Loucy (cell line): ENCODE results near the gene ZBTB42.

Experiments used
- H2AFZ ChIP-seq: fragments of 200-600 bp; sonication (generic); 2 replicates; pipeline ENCODE4 v1.6.0; 2016; ENCODE audit warnings: antibody characterized with exemption, mild to moderate bottlenecking, low read length, moderate library complexity
- H3F3A ChIP-seq: fragments of 200-600 bp; 2 replicates; pipeline ENCODE4 v1.6.0; 2016; ENCODE audit warnings: antibody characterized with exemption, low read depth, mild to moderate bottlenecking
- H3K27me3 ChIP-seq: fragments of 200-600 bp; sonication (generic); 2 replicates; pipeline ENCODE4 v1.6.1; 2014; ENCODE audit warnings: low read length, mild to moderate bottlenecking; ENCODE audit not compliant: insufficient read depth, poor library complexity, severe bottlenecking
- H3K36me3 ChIP-seq: fragments of 200-600 bp; sonication (generic); 2 replicates; pipeline ENCODE4 v1.6.1; 2016; ENCODE audit warnings: low read length; ENCODE audit not compliant: insufficient read depth
- H3K4me1 ChIP-seq: fragments of 200-600 bp; sonication (generic); 2 replicates; pipeline ENCODE4 v1.5.1; 2014; ENCODE audit warnings: low read length, mild to moderate bottlenecking; ENCODE audit not compliant: insufficient read depth, poor library complexity, severe bottlenecking
- H3K4me2 ChIP-seq: fragments of 200-600 bp; sonication (generic); 2 replicates; pipeline ENCODE4 v1.6.0; 2014; ENCODE audit warnings: antibody characterized with exemption, low read length, low read depth, mild to moderate bottlenecking; ENCODE audit not compliant: poor library complexity, severe bottlenecking
- H3K4me3 ChIP-seq: fragments of 200-600 bp; sonication (generic); 2 replicates; pipeline ENCODE4 v1.5.1; 2014; ENCODE audit warnings: low read length, mild to moderate bottlenecking, mixed read lengths; ENCODE audit not compliant: poor library complexity, severe bottlenecking
- H3K79me2 ChIP-seq: fragments of 200-600 bp; sonication (generic); 2 replicates; pipeline ENCODE4 v1.6.1; 2014; ENCODE audit warnings: low read length; ENCODE audit not compliant: insufficient read depth
- H3K9ac ChIP-seq: fragments of 200-600 bp; sonication (generic); 2 replicates; pipeline ENCODE4 v1.6.0; 2014; ENCODE audit warnings: mild to moderate bottlenecking, low read depth, low read length, moderate library complexity; ENCODE audit not compliant: poor library complexity, severe bottlenecking
- H3K9me2 ChIP-seq: fragments of 200-600 bp; sonication (generic); replicated peaks from 2 replicates; pipeline ENCODE4 v1.6.1; 2016; ENCODE audit warnings: low read depth, low read length, mixed read lengths
- H3K9me3 ChIP-seq: fragments of 200-600 bp; sonication (generic); 2 replicates; pipeline ENCODE4 v1.6.1; 2014; ENCODE audit warnings: mild to moderate bottlenecking, antibody characterized with exemption, low read length, low read depth; ENCODE audit not compliant: insufficient read depth
- H4K20me1 ChIP-seq: fragments of 200-600 bp; sonication (generic); 2 replicates; pipeline ENCODE4 v1.6.0; 2014; ENCODE audit warnings: antibody characterized with exemption, low read length, mild to moderate bottlenecking; ENCODE audit not compliant: insufficient read depth, poor library complexity, severe bottlenecking
- CTCF ChIP-seq: fragments of 200-600 bp; sonication (generic); conservative IDR thresholded peaks from 2 replicates; pipeline ENCODE4 v1.5.1; 2014; ENCODE audit warnings: mild to moderate bottlenecking, antibody characterized with exemption, low read length
- EZH2phosphoT487 ChIP-seq: fragments of 200-600 bp; IDR thresholded peaks from 2 replicates; pipeline ENCODE4 v1.6.1; 2018; ENCODE audit warnings: antibody characterized with exemption, mild to moderate bottlenecking, moderate library complexity, borderline replicate concordance

Gene ZBTB42

GRCh38 chr14:104841730-104842129 lies 40.8 kb downstream of the ZBTB42 start:
- H3F3A ChIP-seq, result no peaks in the 10 kb centered on the region
- H4K20me1 ChIP-seq, result no peaks in the 10 kb centered on the region
- H3K9me3 ChIP-seq, result no peaks in the 10 kb centered on the region
- no peaks in the 10 kb centered on the region for H3K9me2 ChIP-seq
- H3K4me3 ChIP-seq, result no peak overlapping the region
- H3K36me3 ChIP-seq, result no peaks in the 10 kb centered on the region
- no peak for TF ChIP-seq EZH2phosphoT487
- no peak for TF ChIP-seq CTCF
- H3K9ac ChIP-seq, result no peak overlapping the region
- H3K4me2 ChIP-seq, result no peak overlapping the region
- no peak overlapping the region for H2AFZ ChIP-seq
- no peaks in the 10 kb centered on the region for H3K27me3 ChIP-seq
- H3K4me1 ChIP-seq, result no peaks in the 10 kb centered on the region
- no peaks in the 10 kb centered on the region for H3K79me2 ChIP-seq

- Histone ChIP-seq H2AFZ (no peak overlapping the region), H3F3A (no peaks in the 10 kb centered on the region), H3K79me2 (no peaks in the 10 kb centered on the region), H3K9me3 (no peaks in the 10 kb centered on the region), H3K4me2 (no peak overlapping the region), H3K36me3 (no peaks in the 10 kb centered on the region), H3K9me2 (no peaks in the 10 kb centered on the region), H3K9ac (no peak overlapping the region), H4K20me1 (no peaks in the 10 kb centered on the region), H3K27me3 (no peaks in the 10 kb centered on the region), H3K4me3 (no peak overlapping the region), H3K4me1 (no peaks in the 10 kb centered on the region)
- TF ChIP-seq CTCF (no peak), EZH2phosphoT487 (no peak)
Observed at GRCh38 chr14:104843006-104843405, 42.1 kb downstream of the ZBTB42 start.

GRCh38 chr14:104843442-104844305 lies 42.8 kb downstream of the ZBTB42 start:
- no peak for TF ChIP-seq CTCF
- TF ChIP-seq EZH2phosphoT487, result no peak
- no peaks in the 10 kb centered on the region for H3K9me2 ChIP-seq
- no peaks in the 10 kb centered on the region for H3K79me2 ChIP-seq
- H3K36me3 ChIP-seq, result no peaks in the 10 kb centered on the region
- no peak overlapping the region for H2AFZ ChIP-seq
- H3F3A ChIP-seq, result no peaks in the 10 kb centered on the region
- H3K4me2 ChIP-seq, result no peak overlapping the region
- no peaks in the 10 kb centered on the region for H3K4me1 ChIP-seq
- no peaks in the 10 kb centered on the region for H3K9me3 ChIP-seq
- H3K4me3 ChIP-seq, result no peak overlapping the region
- H3K27me3 ChIP-seq, result no peaks in the 10 kb centered on the region
- H3K9ac ChIP-seq, result no peak overlapping the region
- H4K20me1 ChIP-seq, result no peaks in the 10 kb centered on the region
